Measurements from ENCODE around the gene ST8SIA5.

Gene ST8SIA5

DNA sequence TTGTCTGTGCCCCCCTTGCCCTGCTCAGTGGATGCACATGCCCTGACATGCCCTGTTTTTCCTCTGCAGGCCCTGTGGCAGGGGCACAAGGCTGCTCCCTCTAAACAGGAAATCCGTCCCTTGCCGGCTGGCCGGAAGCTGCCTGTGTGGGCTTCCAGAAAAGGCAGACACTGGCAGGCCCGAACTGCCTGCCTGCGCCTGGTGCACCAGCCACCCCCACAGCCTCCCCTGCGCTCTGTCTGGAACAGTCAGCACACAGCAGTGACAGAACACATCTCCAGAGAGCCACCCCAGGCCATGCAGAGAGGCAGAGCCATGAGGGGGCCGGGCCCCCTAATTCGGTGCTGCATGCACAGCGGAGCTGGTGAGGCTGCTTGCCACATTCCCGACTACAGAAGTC lies 133.3 kb downstream of the ST8SIA5 start:
- FAIRE-seq: no peak

DNA sequence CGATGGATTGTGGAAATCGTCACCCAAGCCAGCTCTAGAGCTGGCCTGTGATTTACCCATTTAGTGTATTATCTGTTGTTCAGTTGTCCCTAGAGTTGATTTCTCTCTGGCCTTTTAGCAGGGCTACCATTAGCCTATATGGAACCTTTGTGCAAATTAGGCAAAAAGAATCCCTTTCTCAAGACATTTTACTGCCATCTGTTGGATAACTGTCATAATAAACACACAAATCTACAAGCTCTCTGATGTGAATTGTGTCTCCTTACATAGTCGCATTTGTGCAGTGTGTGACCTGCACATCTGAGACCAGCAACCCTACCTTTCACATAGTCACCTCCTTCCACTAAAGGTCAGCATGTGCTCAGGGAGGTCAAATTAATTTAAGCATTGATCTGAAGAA lies 133.9 kb downstream of the ST8SIA5 start:
- no peak for FAIRE-seq

- FAIRE-seq: no peak
Measured at GRCh38 chr18:46622451-46622850, 134.4 kb downstream of the ST8SIA5 start.

DNA sequence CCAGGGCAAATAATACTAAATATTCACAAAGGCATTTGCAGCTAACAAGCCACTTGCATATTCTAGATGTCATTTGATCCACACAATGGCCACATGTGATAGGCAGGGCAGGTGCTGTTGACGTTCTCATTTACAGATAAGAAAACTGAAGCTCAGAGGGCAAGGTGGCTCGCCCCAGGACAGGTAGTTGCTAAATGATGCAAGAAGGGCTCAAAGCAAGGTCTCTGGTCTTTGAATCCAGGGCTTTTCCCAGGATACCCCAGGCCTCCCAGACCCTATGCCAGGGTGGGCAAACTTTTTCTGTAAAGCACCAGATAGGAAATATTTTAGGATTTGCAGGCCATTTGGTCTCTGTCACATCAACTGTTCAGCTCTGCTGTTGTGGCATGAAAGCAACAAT lies 135.0 kb downstream of the ST8SIA5 start:
- FAIRE-seq: no peak

DNA sequence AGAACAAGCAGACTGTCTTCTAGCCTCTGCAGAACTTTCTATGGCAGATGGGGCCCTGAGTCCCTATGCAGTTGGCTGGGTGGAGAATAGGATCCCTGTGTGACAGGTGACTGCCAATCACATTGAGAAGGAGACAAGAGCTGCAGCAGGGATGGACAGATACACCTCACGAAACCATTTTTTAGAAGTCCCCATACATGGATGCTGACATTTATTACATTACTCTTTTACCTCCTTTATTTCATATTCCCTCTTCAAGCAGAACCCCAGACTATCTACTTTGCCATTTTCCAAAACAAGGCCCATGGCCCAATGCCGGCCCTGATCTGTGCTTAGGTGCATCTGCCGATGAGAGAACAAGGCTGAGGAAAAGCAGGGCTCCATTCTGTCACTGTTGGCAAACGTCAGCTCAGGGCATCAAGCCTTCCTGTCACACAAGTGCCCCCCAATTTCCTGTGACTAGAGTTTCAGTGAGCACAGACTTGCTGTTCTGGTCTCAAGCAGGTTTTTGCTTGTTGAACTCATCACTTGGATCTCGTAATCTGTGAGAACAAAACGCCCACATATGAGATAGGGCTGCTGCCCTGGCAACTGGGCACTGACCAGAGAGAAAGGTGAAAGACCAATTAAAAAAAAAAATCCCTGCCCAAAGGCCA lies 135.6 kb downstream of the ST8SIA5 start:
- FAIRE-seq: no peak

DNA sequence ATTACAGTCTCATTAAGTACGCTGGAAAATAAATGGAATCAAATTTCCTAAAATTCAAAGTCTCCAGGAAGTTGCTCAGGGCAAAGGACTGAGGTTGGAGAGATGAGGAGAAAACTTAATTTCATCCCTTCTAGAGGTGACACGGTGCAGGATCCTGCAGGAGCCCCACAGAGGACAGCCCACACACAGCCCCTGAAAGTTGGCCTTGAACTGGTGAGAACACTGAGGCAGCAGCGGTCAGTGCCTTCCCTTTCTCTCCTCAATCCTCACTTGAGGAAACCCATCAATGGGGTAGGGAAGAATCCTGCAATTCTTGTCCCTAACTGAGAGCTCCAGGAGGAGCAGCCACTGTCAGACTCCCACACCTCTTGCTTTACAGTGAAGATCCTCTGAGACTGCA lies 137.3 kb downstream of the ST8SIA5 start:
- FAIRE-seq: no peak
